Hepatocyte (in vitro differentiated cells): ENCODE measurements around the gene FBXO2.

ENCODE experiments used
- CTCF ChIP-seq: fragments of 200-600 bp; sonication (generic); IDR thresholded peaks from 2 replicates; pipeline ENCODE4 v1.5.1; 2016; ENCODE audit warnings: antibody characterized with exemption, mild to moderate bottlenecking; ENCODE audit not compliant: poor library complexity
- EZH2 ChIP-seq: fragments of 200-600 bp; sonication (generic); IDR thresholded peaks from 2 replicates; pipeline ENCODE4 v1.6.1; 2016; ENCODE audit warnings: antibody characterized with exemption, mild to moderate bottlenecking, borderline replicate concordance

- TF ChIP-seq EZH2 (no peak), CTCF (no peak)
These were observed 28.6 kb upstream of the FBXO2 start for GRCh38 chr1:11682799-11683198.
